GM13976 (cell line): ENCODE data around the gene NYAP1.
A peak's percentile ranks its signal among the peaks of the same experiment; 100 is the strongest.
"Not testable (repeated sequence)": the region's sequence is repeated elsewhere in the genome, so short reads cannot be mapped to it uniquely, and the experiment has no call there.

Source experiments
- DNase-seq: peaks from one replicate; pipeline ENCODE4 v3.0.0; 2012; ENCODE audit warnings: low spot score
- CTCF ChIP-seq: IDR thresholded peaks from 2 replicates; pipeline ENCODE4 v1.5.1; 2012; ENCODE audit warnings: borderline replicate concordance, mild to moderate bottlenecking; ENCODE audit not compliant: insufficient read depth; ENCODE audit errors: extremely low read depth, missing control alignments, control extremely low read depth
- in situ Hi-C: fragments of 300-500 bp; cut with MboI; formaldehyde crosslinking; loops from one replicate; pipeline ENCODE4 v1.12.0; 2022; ENCODE audit warnings: low sequenced_read_pairs, mixed read lengths, inconsistent platforms; ENCODE audit not compliant: unreplicated experiment

NYAP1 gene

GRCh38 chr7:100483722-100484672 is at the start of gene NYAP1:
TSS of gene NYAP1 (plus strand) at chr7:100483927. CDS start at chr7:100485312, 1,385 bp downstream.
- DNase-seq = peak; percentile 68
- in situ Hi-C loops = no loop called here
- no peak for TF ChIP-seq CTCF

GRCh38 chr7:100434297-100435144 is 49.2 kb upstream of the NYAP1 start:
- in situ Hi-C loops = no loop called here

GRCh38 chr7:100435401-100436304 is 48.1 kb upstream of the NYAP1 start:
- in situ Hi-C loops = no loop called here
- no peak for TF ChIP-seq CTCF
- peak; percentile 51 for DNase-seq

More at GRCh38 chr7:100434297-100435144, 49.2 kb upstream of the NYAP1 start:
- DNase-seq = no peak
- TF ChIP-seq CTCF = no peak

- no peak for TF ChIP-seq CTCF
- DNase-seq = no peak
- in situ Hi-C loops = no loop called here
Observed at GRCh38 chr7:100437150-100438100, 46.3 kb upstream of the NYAP1 start.

- TF ChIP-seq CTCF = no peak
- no peak for DNase-seq
- in situ Hi-C loops = no loop called here
Observed at GRCh38 chr7:100438172-100438571, 45.6 kb upstream of the NYAP1 start.

- DNase-seq, in situ Hi-C loops: not testable (repeated sequence)
Observed at GRCh38 chr7:100438731-100439130, 45.0 kb upstream of the NYAP1 start.

GRCh38 chr7:100439244-100439643 is 44.5 kb upstream of the NYAP1 start:
- DNase-seq, in situ Hi-C loops: not testable (repeated sequence)
